ENCODE data around the gene C6orf47. TPM values are rescaled to one million over a fixed set of nuclear protein-coding genes. Genes with fewer than 3 reads are reported as not detected.

The C6orf47 gene
- total and polyA plus RNA-seq, 2 of the 8 experiments (the other 6 are each of a cell fraction or from before 2014, with no cell fraction given) = 4.7 to 14.6 TPM

DNA sequence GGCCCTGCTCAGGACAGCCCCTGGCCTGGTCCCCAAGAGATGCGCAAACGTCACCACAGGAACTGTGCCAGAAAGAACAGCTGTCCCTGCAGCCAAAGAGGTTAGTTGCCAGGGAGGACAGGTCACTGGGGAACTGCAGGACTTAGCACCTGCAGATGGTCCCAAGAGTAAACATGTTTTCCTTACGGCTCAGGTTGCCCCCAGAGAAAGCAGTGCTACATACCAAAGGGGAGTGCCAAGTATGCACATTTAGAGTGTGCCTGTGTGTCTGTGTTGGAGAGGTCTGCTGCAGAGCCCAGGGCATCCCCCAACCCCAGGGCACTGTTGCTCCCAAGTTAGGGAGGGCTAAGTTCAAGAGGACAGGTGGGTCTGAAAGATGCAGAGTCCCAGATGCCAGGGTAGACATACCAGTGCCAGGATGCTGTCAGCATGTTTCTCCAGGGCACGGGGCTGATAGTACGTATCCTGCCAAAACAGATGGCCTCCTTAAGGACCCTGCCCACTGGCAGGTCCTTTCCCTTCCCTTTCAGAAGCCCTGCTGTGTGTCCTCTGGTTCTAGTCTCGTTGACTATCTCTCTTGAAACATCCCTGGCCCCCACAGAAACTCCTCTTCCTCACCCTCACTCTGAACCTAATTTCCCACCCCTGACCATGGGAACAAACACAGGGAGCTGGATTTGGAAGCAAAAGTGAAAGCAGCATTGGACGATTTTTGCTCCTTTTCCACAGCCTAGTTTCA is 41.3 kb upstream of the C6orf47 start:
- Histone ChIP-seq H3K27ac (ENCODE audit: low read depth, low read length) (no peak overlapping the region), H2BK12ac (ENCODE audit: low read depth, low read length) (no peak overlapping the region), H2BK5ac (ENCODE audit: low read depth, low read length) (0 out of 2 replicates have a peak overlapping the region, but pooled peaks have one; percentile 31), H3K18ac (ENCODE audit: extremely low read depth, low read length) (no peak overlapping the region), H3K56ac (replicated peaks; ENCODE audit: insufficient read length, low read depth, low read length) (peak overlapping the region; percentile 22), H3K27me3 (replicated peaks in 1 of 4; ENCODE audit: control insufficient read depth in 3 of 4, extremely low read depth in 1 of 4, insufficient read depth in 3 of 4, low read length in 3 of 4) (no peaks in the 10 kb centered on the region), H3K4ac (replicated peaks; ENCODE audit: insufficient read length, low read depth, low read length) (no peak overlapping the region), H3K79me1 (ENCODE audit: low read depth, low read length) (peaks cover 6% of the 10 kb centered on the region), H4K20me1 (replicated peaks in 1 of 2; ENCODE audit: control insufficient read depth in 1 of 2, insufficient read depth in 2 of 2, low read length in 2 of 2) (no peaks in the 10 kb centered on the region), H3K36me3 (ENCODE audit: control insufficient read depth in 2 of 4, insufficient read depth in 4 of 4, low read length in 3 of 4) (peaks cover 0 to 5% (median under 1%) of the 10 kb centered on the region in 4 experiments; a peak in 3 of 8 replicates), H4K5ac (ENCODE audit: insufficient read length, low read depth, low read length) (no peak overlapping the region), H3K23ac (ENCODE audit: insufficient read length) (no peak overlapping the region), H3K79me2 (ENCODE audit: control insufficient read depth in 1 of 2, insufficient read depth in 2 of 2, low read length in 2 of 2) (peaks cover 0 to 7% of the 10 kb centered on the region in 2 experiments; a peak in 2 of 4 replicates), H2AFZ (ENCODE audit: low read length) (no peak overlapping the region), H3K14ac (ENCODE audit: insufficient read length) (no peak overlapping the region), H2BK120ac (replicated peaks; ENCODE audit: low read depth, low read length) (no peak overlapping the region), H3K23me2 (ENCODE audit: low read depth, low read length) (peaks cover 8% of the 10 kb centered on the region; the same call in 1 of the 2 replicates), H4K8ac (ENCODE audit: extremely low read depth, insufficient read depth, low read length) (no peak overlapping the region), H3K9ac (replicated peaks in 1 of 4; ENCODE audit: extremely low read depth in 1 of 4, low read depth in 3 of 4, low read length in 3 of 4) (peak overlapping the region in 3 of 4 experiments; percentile 65 to 85 (median 80); a peak in 6 of 7 replicates), H4K91ac (replicated peaks; ENCODE audit: insufficient read length, low read length) (no peak overlapping the region), H3K4me2 (ENCODE audit: insufficient read depth in 1 of 2, low read depth in 2 of 2, low read length in 2 of 2) (peak overlapping the region; percentile 68 to 82), H3K4me3 (ENCODE audit: extremely low read depth in 1 of 4, insufficient read depth in 2 of 4, low read depth in 3 of 4, low read length in 4 of 4) (peak overlapping the region; percentile 69 to 94 (median 90)), H2BK15ac (ENCODE audit: low read length) (peak overlapping the region; percentile 19; the same call in 1 of the 2 replicates), H3K4me1 (replicated peaks in 1 of 4; ENCODE audit: control insufficient read depth in 3 of 4, insufficient read depth in 4 of 4, low read length in 3 of 4) (peaks cover 2 to 5% (median 3%) of the 10 kb centered on the region in 4 experiments; a peak in 4 of 7 replicates), H2BK20ac (ENCODE audit: low read length) (no peak overlapping the region), H2AK5ac (ENCODE audit: low read depth, low read length) (0 out of 2 replicates have a peak overlapping the region, but pooled peaks have one; percentile 46), H3K9me3 (ENCODE audit: insufficient read depth in 2 of 2, low read depth in 1 of 2, low read length in 1 of 2) (no peaks in the 10 kb centered on the region)
- DNase-seq (ENCODE audit: low read depth in 1 of 2, low spot score in 2 of 2) (no peak), FAIRE-seq (no peak)
- ChIA-PET POLR2A (ENCODE audit: partially characterized antibody) (interaction anchor here (0.7 to 3.2 kb wide), 9 partner anchors 10 to 137 kb away, joined by 3 to 36 read pairs (median 3); partner anchors contain the start of genes DDAH2, GPANK1, LSM2 and LY6G5C), CTCF (ENCODE audit: partially characterized antibody) (interaction anchor here (1.3 to 1.8 kb wide), 2 partner anchors 12 to 28 kb away, joined by 5 read pairs; no protein-coding TSS in a partner anchor)
- 75% methylated on average over 7 of the region's 7 CpGs; no CpG with 5 or more reads in 1 of the 2 experiments for WGBS, 2 experiments (ENCODE audit: extremely low coverage in 1 of 2, insufficient coverage in 1 of 2, insufficient read length in 1 of 2, insufficient replicate concordance in 2 of 2, low coverage in 1 of 2, low lambda C conversion rate in 2 of 2, missing lambda C conversion rate in 1 of 2)
- no peak for TF ChIP-seq RNF2 (IDR thresholded peaks at IDR 0.05; ENCODE audit: borderline replicate concordance, low read depth, low read length, missing control alignments, poor library complexity, severe bottlenecking)
- TF ChIP-seq TEAD4 (IDR thresholded peaks at IDR 0.05; ENCODE audit: low read depth, low read length) = no peak
- TF ChIP-seq SP1 (IDR thresholded peaks at IDR 0.05; ENCODE audit: low read depth, low read length) = no peak
- no peak for TF ChIP-seq CBX8 (IDR thresholded peaks at IDR 0.05; ENCODE audit: borderline replicate concordance, low read depth, low read length)
- TF ChIP-seq ZNF274 (IDR thresholded peaks at IDR 0.05; ENCODE audit: borderline replicate concordance, extremely low read depth, low read length) = no peak
- no peak for TF ChIP-seq POU5F1 (IDR thresholded peaks at IDR 0.05; ENCODE audit: low read depth, low read length)
- no peak for TF ChIP-seq EGR1 (IDR thresholded peaks at IDR 0.05; ENCODE audit: borderline replicate concordance, low read depth, low read length)
- no peak for TF ChIP-seq SP2 (IDR thresholded peaks at IDR 0.05; ENCODE audit: low read length)
- TF ChIP-seq RBBP5 (IDR thresholded peaks at IDR 0.05; ENCODE audit: borderline replicate concordance, low read depth, low read length) = no peak
- TF ChIP-seq CBX5 (IDR thresholded peaks at IDR 0.05; ENCODE audit: low read depth, low read length) = no peak
- no peak for TF ChIP-seq TCF12 (IDR thresholded peaks at IDR 0.05; ENCODE audit: low read depth, low read length)
- no peak for TF ChIP-seq CEBPB (IDR thresholded peaks at IDR 0.05; ENCODE audit: low read depth, low read length)
